ENCODE results near the gene NCAPH2.
"Not testable (repeated sequence)": the region's sequence is repeated elsewhere in the genome, so short reads cannot be mapped to it uniquely, and the experiment has no call there.

GRCh38 chr22:50520184-50520583 is 12.2 kb downstream of the NCAPH2 start:
- not testable (repeated sequence) for TF ChIP-seq CTCF (IDR thresholded peaks at IDR 0.05; ENCODE audit: low read depth, low read length, poor library complexity, severe bottlenecking); EZH2phosphoT487 (IDR thresholded peaks at IDR 0.05; ENCODE audit: borderline replicate concordance, low read length)
